Tibial nerve (tissue), 4 donors: Measurements from ENCODE around the gene ASMTL.

Experiments used
- EP300 ChIP-seq, 2 donors: sonication (generic); formaldehyde crosslinking; IDR thresholded peaks; one replicate each; pipeline ENCODE4 v1.6.1; 2017; ENCODE audit warnings: antibody characterized with exemption in 2 of 2, mild to moderate bottlenecking in 1 of 2
- POLR2A ChIP-seq, 2 donors: fragments of 450-650 bp; IDR thresholded peaks; one replicate each; pipeline ENCODE4 v1.6.1; 2017; ENCODE audit warnings: antibody characterized with exemption in 2 of 2, mild to moderate bottlenecking in 2 of 2, moderate library complexity in 2 of 2
- TF ChIP-seq, protein P1 (sequence below), 5 experiments: fragments of 200-600 bp in 3 of 5; fragments of 450-650 bp in 2 of 5; sonication (generic) in 3 of 5; IDR thresholded peaks; one replicate each; pipeline ENCODE4 v1.5.1; 2016 to 2019; ENCODE audit warnings: antibody characterized with exemption in 5 of 5, mild to moderate bottlenecking in 3 of 5, moderate library complexity in 2 of 5

DNA sequence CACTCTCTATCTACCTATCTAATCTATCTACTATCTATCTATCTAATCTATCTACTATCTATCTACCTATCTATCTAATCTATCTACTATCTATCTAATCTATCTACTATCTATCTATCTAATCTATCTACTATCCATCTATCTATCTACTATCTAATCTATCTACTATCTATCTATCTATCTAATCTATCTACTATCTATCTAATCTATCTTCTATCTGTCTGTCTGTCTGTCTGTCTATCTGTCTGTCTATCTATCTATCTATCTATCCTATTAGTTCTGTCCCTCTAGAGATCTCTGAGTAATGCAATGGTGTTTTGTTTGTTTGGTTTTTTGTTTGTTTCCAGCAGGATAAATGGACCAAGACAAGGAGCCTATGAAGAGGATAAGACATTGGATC lies 9.4 kb upstream of the ASMTL start:
- TF ChIP-seq POLR2A (IDR thresholded peaks at IDR 0.05), result no peak
- TF ChIP-seq, protein P1, sequence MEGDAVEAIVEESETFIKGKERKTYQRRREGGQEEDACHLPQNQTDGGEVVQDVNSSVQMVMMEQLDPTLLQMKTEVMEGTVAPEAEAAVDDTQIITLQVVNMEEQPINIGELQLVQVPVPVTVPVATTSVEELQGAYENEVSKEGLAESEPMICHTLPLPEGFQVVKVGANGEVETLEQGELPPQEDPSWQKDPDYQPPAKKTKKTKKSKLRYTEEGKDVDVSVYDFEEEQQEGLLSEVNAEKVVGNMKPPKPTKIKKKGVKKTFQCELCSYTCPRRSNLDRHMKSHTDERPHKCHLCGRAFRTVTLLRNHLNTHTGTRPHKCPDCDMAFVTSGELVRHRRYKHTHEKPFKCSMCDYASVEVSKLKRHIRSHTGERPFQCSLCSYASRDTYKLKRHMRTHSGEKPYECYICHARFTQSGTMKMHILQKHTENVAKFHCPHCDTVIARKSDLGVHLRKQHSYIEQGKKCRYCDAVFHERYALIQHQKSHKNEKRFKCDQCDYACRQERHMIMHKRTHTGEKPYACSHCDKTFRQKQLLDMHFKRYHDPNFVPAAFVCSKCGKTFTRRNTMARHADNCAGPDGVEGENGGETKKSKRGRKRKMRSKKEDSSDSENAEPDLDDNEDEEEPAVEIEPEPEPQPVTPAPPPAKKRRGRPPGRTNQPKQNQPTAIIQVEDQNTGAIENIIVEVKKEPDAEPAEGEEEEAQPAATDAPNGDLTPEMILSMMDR (IDR thresholded peaks at IDR 0.05), result no peak
- TF ChIP-seq EP300 (IDR thresholded peaks at IDR 0.05), result no peak
